ENCODE results near the gene EPS15. TPM values are rescaled to one million over a fixed set of nuclear protein-coding genes. Genes with fewer than 3 reads are reported as not detected.

Gene EPS15
- total and polyA plus RNA-seq, 4 donors, result 79.9 to 179 (median 102) TPM

DNA sequence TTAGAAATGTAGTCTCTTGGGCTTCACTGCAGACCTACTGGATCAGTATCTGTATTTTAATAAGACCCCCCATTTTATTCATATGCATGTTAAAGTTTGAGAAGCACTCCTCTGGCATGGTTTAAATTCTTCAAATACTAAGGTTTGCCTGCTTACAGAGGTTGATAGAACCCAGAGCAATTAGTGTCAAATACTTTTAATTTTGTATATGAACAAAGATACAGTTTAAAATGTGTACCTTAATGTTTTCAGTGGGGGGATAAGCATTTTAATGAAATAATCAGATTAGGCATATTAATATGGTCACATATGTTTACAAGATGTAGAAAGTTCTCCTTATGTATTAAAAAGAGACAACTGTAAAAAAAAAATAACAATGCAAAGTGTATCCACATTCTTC, 40.4 kb upstream of the EPS15 start:
- Histone ChIP-seq H3K27ac (ENCODE audit: low read depth, low read length) (no peak overlapping the region), H3K36me3 (ENCODE audit: control insufficient read depth, insufficient read depth, low read length) (no peaks in the 10 kb centered on the region), H3K4me3 (ENCODE audit: low read depth, low read length) (no peak overlapping the region), H3K27me3 (ENCODE audit: control insufficient read depth, insufficient read depth, low read length) (no peaks in the 10 kb centered on the region), H3K4me1 (ENCODE audit: control insufficient read depth, insufficient read depth, low read length) (no peaks in the 10 kb centered on the region), H3K9me3 (ENCODE audit: control insufficient read depth, insufficient read depth, low read length) (no peaks in the 10 kb centered on the region)
- no peak for DNase-seq (ENCODE audit: low read depth in 4 of 6, low spot score in 6 of 6)

DNA sequence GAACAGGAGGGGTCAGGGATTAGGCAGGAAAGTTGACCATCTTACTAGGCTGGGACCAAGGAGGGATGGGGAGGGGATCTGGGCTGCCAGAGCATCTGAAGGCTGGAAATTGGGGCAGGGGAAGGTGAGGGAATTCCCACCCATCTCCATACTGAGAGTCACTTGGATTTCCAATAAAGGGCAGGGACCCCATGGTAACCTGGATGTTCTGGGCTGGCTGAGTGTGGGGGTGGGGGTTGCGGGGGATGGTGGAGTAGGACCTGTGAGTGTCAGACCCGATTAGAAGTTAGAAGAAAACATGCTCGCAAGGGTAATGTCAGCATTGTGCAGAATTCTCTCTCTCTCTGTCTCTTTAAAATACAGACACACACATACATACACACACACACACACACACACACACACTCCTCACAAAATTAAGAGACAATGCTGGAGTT, 40.0 kb upstream of the EPS15 start:
- Histone ChIP-seq H3K27me3 (ENCODE audit: control insufficient read depth, insufficient read depth, low read length) (no peaks in the 10 kb centered on the region), H3K36me3 (ENCODE audit: control insufficient read depth, insufficient read depth, low read length) (no peaks in the 10 kb centered on the region), H3K27ac (ENCODE audit: low read depth, low read length) (no peak overlapping the region), H3K4me3 (ENCODE audit: low read depth, low read length) (no peak overlapping the region), H3K9me3 (ENCODE audit: control insufficient read depth, insufficient read depth, low read length) (no peaks in the 10 kb centered on the region), H3K4me1 (ENCODE audit: control insufficient read depth, insufficient read depth, low read length) (no peaks in the 10 kb centered on the region)
- no peak for DNase-seq (ENCODE audit: low read depth in 4 of 6, low spot score in 6 of 6)
- WGBS (ENCODE audit: insufficient coverage), result 80% methylated on average over 1 of the region's 3 CpGs

DNA sequence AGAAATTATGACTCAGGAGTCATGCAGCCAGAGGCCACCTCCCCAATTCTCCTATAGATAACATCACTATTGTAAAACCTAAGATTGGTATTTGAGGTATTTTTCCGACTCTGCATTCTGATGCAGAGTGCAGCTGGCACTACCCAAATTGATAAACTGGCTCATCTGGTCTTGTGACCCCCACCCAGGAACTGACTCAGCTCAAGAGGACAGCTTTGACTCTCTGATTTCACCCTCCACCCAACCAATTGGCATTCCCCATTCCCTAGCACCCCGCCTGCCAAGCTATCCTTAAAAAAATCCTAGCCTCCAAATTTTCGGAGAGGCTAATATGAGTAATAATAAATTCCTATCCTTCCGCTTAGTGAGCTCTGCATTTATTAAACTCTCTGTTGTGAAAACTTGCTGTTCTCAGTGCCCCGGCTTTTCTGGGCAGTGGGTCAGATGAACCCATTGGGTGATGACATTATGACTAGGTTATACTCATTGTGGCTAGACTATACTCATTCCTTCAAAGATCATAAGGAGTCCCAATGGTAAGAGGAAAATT, 39.4 kb upstream of the EPS15 start:
- no peaks in the 10 kb centered on the region for H3K36me3 ChIP-seq (ENCODE audit: control insufficient read depth, insufficient read depth, low read length)
- DNase-seq (ENCODE audit: low read depth in 4 of 6, low spot score in 6 of 6), result no peak
- WGBS (ENCODE audit: insufficient coverage), result 83% methylated on average over 1 of the region's 5 CpGs
- no peaks in the 10 kb centered on the region for H3K27me3 ChIP-seq (ENCODE audit: control insufficient read depth, insufficient read depth, low read length)
- H3K27ac ChIP-seq (ENCODE audit: low read depth, low read length), result no peak overlapping the region
- H3K4me1 ChIP-seq (ENCODE audit: control insufficient read depth, insufficient read depth, low read length), result no peaks in the 10 kb centered on the region
- H3K4me3 ChIP-seq (ENCODE audit: low read depth, low read length), result no peak overlapping the region
- H3K9me3 ChIP-seq (ENCODE audit: control insufficient read depth, insufficient read depth, low read length), result no peaks in the 10 kb centered on the region

DNA sequence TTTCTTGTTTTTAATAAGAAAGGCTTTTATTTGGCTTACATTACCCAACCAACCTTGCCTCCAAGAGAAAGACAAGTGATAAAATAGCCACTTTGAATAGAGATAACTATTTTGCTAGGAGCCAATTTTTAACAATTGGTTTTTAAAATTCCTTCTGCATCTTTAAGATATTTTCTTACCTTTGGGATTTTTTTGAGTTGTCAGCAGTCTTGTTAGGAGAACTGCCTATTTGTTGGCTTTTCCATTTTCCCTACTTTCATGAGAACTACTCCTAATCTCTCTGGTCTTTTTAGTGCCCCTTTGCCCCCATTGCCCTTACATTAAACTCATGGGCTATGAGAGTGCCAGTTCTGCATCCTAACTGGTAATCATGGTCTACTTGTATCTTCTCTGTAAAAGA, 38.1 kb upstream of the EPS15 start:
- DNase-seq (ENCODE audit: low read depth in 4 of 6, low spot score in 6 of 6), result no peak
- H3K27me3 ChIP-seq (ENCODE audit: control insufficient read depth, insufficient read depth, low read length), result no peaks in the 10 kb centered on the region
- no peaks in the 10 kb centered on the region for H3K36me3 ChIP-seq (ENCODE audit: control insufficient read depth, insufficient read depth, low read length)
- H3K9me3 ChIP-seq (ENCODE audit: control insufficient read depth, insufficient read depth, low read length), result no peaks in the 10 kb centered on the region
- no peaks in the 10 kb centered on the region for H3K4me1 ChIP-seq (ENCODE audit: control insufficient read depth, insufficient read depth, low read length)
- no peak overlapping the region for H3K27ac ChIP-seq (ENCODE audit: low read depth, low read length)
- H3K4me3 ChIP-seq (ENCODE audit: low read depth, low read length), result no peak overlapping the region

DNA sequence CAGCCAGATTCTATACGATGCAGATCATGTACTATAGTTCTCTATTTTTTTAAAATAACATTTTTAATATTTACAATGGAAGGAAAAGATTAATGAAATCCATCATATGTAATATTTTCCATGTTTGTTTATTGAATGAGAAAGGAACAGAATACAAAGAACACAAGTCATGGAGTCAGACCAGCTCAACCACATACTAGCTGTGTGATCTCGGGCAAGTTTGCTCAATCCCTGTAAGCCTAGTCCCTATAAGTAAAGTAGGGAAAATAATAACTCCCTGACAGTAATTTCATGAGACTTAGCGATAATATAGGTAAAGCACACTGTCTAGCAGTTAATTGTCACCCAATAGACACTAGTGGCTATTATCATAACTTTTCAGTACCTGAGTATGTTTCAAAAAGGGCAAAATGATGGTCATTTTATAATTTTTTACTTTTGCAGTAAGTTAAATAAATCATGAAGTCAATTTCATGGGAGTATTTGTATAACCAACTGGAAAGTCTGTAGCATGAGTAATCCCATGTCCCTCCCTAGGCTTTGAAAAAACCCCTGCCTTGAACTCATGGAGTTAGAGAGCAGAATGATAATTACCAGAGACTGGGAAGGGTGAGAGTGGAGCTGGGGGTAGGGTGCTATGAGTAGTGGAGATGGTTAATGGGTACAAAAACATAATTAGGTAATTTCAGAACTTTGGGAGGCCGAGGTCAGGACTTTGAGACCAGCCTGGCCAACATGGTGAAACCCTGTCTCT, 37.0 kb upstream of the EPS15 start:
- 83% methylated on average over 1 of the region's 4 CpGs for WGBS (ENCODE audit: insufficient coverage)
- DNase-seq (ENCODE audit: low read depth in 4 of 6, low spot score in 6 of 6), result no peak
- Histone ChIP-seq H3K36me3 (ENCODE audit: control insufficient read depth, insufficient read depth, low read length) (no peaks in the 10 kb centered on the region), H3K4me1 (ENCODE audit: control insufficient read depth, insufficient read depth, low read length) (no peaks in the 10 kb centered on the region), H3K4me3 (ENCODE audit: low read depth, low read length) (no peak overlapping the region), H3K27ac (ENCODE audit: low read depth, low read length) (no peak overlapping the region), H3K27me3 (ENCODE audit: control insufficient read depth, insufficient read depth, low read length) (no peaks in the 10 kb centered on the region), H3K9me3 (ENCODE audit: control insufficient read depth, insufficient read depth, low read length) (no peaks in the 10 kb centered on the region)

DNA sequence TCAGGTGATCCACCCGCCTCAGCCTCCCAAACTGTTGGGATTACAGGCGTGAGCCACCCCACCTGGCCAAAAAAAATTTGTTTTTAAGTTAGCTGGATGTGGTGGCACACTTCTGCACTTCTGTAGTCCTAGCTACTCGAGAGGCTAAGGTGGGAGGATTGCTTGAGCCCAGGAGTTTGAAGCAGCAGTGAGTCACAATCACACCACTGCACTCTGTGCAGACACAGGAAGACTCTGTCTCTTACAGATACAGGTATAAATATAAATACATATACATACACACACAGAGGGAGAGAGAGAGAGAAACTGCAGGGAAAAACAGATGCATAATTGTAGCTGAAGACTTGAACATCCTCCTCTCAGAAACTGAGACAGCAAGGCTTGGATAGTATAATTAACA, 34.8 kb upstream of the EPS15 start:
- Histone ChIP-seq H3K9me3 (ENCODE audit: control insufficient read depth, insufficient read depth, low read length) (no peaks in the 10 kb centered on the region), H3K27me3 (ENCODE audit: control insufficient read depth, insufficient read depth, low read length) (no peaks in the 10 kb centered on the region), H3K27ac (ENCODE audit: low read depth, low read length) (no peak overlapping the region), H3K4me3 (ENCODE audit: low read depth, low read length) (no peak overlapping the region), H3K4me1 (ENCODE audit: control insufficient read depth, insufficient read depth, low read length) (no peaks in the 10 kb centered on the region), H3K36me3 (ENCODE audit: control insufficient read depth, insufficient read depth, low read length) (no peaks in the 10 kb centered on the region)
- WGBS (ENCODE audit: insufficient coverage), result 100% methylated on average over 1 of the region's 3 CpGs
- DNase-seq (ENCODE audit: low read depth in 4 of 6, low spot score in 6 of 6), result no peak

DNA sequence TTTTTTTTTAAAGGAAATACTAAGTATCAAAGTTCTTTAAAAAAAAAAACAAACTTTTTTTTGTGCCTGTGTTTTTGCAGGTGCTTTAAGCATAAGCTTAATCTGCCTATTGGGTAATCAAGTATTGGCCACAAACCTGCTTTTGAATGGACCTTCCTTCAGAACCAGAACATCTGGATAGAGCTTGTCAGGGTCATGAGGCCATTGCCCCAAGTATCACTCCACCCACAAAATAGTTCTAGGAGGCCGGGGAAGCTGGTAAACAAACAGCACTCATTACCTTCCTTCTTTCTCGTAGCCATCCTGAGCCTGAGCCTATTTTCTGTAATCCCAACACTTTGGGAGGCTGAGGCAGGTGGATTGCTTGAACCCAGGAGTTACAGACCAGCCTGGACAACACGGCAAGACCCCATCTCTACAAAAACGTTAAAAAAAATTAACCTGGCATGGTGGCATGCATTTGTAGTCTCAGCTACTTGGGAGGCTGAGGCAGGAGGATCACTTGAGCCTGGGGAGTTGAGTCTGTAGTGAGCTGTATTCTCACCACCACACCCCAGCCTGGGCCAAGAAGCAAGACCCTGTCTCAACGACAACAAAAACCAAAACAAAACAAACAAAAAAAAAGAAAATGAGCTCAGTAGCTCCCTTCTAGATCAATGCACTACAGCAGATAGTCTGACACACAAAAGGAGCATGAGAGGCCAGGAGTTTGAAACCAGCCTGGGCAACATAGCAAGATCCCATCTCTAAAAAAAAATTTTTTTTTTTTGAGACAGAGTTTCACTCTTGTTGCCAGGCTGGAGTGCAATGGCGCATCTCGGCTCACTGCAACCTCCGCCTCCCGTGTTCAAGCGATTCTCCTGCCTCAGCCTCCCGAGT, 34.1 kb upstream of the EPS15 start:
- WGBS (ENCODE audit: insufficient coverage), result 93% methylated on average over 9 of the region's 11 CpGs
- Histone ChIP-seq H3K36me3 (ENCODE audit: control insufficient read depth, insufficient read depth, low read length) (no peaks in the 10 kb centered on the region), H3K4me1 (ENCODE audit: control insufficient read depth, insufficient read depth, low read length) (no peaks in the 10 kb centered on the region), H3K9me3 (ENCODE audit: control insufficient read depth, insufficient read depth, low read length) (no peaks in the 10 kb centered on the region), H3K4me3 (ENCODE audit: low read depth, low read length) (no peak overlapping the region), H3K27me3 (ENCODE audit: control insufficient read depth, insufficient read depth, low read length) (no peaks in the 10 kb centered on the region), H3K27ac (ENCODE audit: low read depth, low read length) (no peak overlapping the region)
- DNase-seq (ENCODE audit: low read depth in 4 of 6, low spot score in 6 of 6), result no peak

DNA sequence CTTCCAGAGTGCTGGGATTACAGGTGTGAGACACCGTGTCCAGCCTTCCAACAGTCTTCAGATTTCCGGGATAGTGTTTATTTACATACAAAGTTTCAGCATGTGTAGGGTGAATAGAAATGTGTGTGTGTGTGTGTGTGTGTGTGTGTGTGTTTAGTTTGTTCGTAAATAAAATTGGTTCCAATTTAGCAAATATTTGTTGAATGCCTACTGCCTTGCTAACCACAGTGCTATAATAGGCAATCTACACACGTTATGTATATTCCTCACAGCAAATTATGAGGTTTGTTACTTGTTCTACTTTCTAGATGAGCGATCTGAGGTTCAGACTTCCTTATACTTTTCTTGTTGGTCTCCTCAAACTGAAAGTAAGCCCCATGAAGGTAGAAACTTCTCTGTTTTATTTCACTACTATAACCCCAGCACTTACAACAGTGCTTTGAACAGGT, 32.8 kb upstream of the EPS15 start:
- Histone ChIP-seq H3K4me1 (ENCODE audit: control insufficient read depth, insufficient read depth, low read length) (no peaks in the 10 kb centered on the region), H3K27ac (ENCODE audit: low read depth, low read length) (no peak overlapping the region), H3K36me3 (ENCODE audit: control insufficient read depth, insufficient read depth, low read length) (no peaks in the 10 kb centered on the region), H3K4me3 (ENCODE audit: low read depth, low read length) (no peak overlapping the region), H3K27me3 (ENCODE audit: control insufficient read depth, insufficient read depth, low read length) (no peaks in the 10 kb centered on the region), H3K9me3 (ENCODE audit: control insufficient read depth, insufficient read depth, low read length) (no peaks in the 10 kb centered on the region)
- no peak for DNase-seq (ENCODE audit: low read depth in 4 of 6, low spot score in 6 of 6)
- 90% methylated on average over 2 of the region's 5 CpGs for WGBS (ENCODE audit: insufficient coverage)

DNA sequence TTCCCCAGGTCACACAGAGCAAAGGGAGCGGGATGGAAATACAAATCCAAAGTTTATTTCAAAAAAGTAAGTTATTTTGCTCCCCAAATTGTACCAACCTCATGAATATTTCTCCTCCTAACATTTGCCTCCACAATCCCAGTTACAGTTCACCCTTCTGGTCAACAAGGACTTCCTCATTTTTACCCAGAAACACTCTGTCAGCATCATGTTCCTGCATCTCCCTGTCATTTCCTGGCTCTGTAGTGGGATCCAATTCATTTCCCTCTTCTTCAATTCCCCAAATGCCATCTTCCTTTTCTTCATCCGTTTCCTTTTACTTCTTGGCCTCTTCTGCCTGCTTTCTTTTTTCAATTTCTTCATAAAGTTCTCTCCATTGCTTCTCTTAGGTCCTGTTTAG, 32.0 kb upstream of the EPS15 start:
- no peaks in the 10 kb centered on the region for H3K4me1 ChIP-seq (ENCODE audit: control insufficient read depth, insufficient read depth, low read length)
- no peaks in the 10 kb centered on the region for H3K9me3 ChIP-seq (ENCODE audit: control insufficient read depth, insufficient read depth, low read length)
- WGBS (ENCODE audit: insufficient coverage), result 100% methylated on average over 1 of the region's 2 CpGs
- H3K4me3 ChIP-seq (ENCODE audit: low read depth, low read length), result no peak overlapping the region
- no peaks in the 10 kb centered on the region for H3K36me3 ChIP-seq (ENCODE audit: control insufficient read depth, insufficient read depth, low read length)
- DNase-seq (ENCODE audit: low read depth in 4 of 6, low spot score in 6 of 6), result no peak
- no peaks in the 10 kb centered on the region for H3K27me3 ChIP-seq (ENCODE audit: control insufficient read depth, insufficient read depth, low read length)
- H3K27ac ChIP-seq (ENCODE audit: low read depth, low read length), result no peak overlapping the region
